H1 (cell line): Measurements from ENCODE around the gene PREX1. TPM values are rescaled to one million over a fixed set of nuclear protein-coding genes. Genes with fewer than 3 reads are reported as not detected.

Experiments
- CTCF ChIA-PET: fragments of 300-600 bp; sonication (Branson Sonifier 250); formaldehyde crosslinking; loops from one replicate; lab custom pipeline; 2021; ENCODE audit not compliant: partially characterized antibody; lab: Charles Lee
- POLR2A ChIA-PET: fragments of 300-600 bp; sonication (Branson Sonifier 250); formaldehyde crosslinking; loops from one replicate; lab custom pipeline; 2021; ENCODE audit warnings: inconsistent platforms; ENCODE audit not compliant: partially characterized antibody; lab: Charles Lee
- DNase-seq, 2 experiments: peaks; one replicate each; pipeline versions ENCODE4 v3.0.0 to v3.0.0-alpha.2; 2010 to 2022; ENCODE audit warnings: low spot score in 2 of 2, low read depth in 1 of 2, mixed read lengths in 1 of 2
- FAIRE-seq: peaks from 2 replicates; lab custom pipeline; 2011; peaks lifted over from hg19 to GRCh38; lab: Jason Lieb, UNC
- H2AFZ ChIP-seq: 2 replicates; pipeline ENCODE4 v1.8.1; 2012; ENCODE audit warnings: low read length, inconsistent platforms
- H2AK5ac ChIP-seq: 2 replicates; pipeline ENCODE4 v1.6.1; 2013; ENCODE audit warnings: low read depth, low read length
- H2BK120ac ChIP-seq: replicated peaks from 2 replicates; pipeline ENCODE3; 2013; ENCODE audit warnings: low read depth, low read length, inconsistent platforms
- H2BK12ac ChIP-seq: 2 replicates; pipeline ENCODE4 v1.6.1; 2013; ENCODE audit warnings: low read depth, low read length
- H2BK15ac ChIP-seq: 2 replicates; pipeline ENCODE4 v1.6.1; 2013; ENCODE audit warnings: low read length
- H2BK20ac ChIP-seq: 2 replicates; pipeline ENCODE4 v1.6.1; 2013; ENCODE audit warnings: low read length
- H2BK5ac ChIP-seq: 2 replicates; pipeline ENCODE4 v1.6.1; 2013; ENCODE audit warnings: low read depth, low read length
- H3K14ac ChIP-seq: 2 replicates; pipeline ENCODE4 v1.6.1; 2013; ENCODE audit warnings: inconsistent platforms; ENCODE audit not compliant: insufficient read length
- H3K18ac ChIP-seq: 2 replicates; pipeline ENCODE4 v1.6.1; 2013; ENCODE audit warnings: low read length; ENCODE audit errors: extremely low read depth
- H3K23ac ChIP-seq: 2 replicates; pipeline ENCODE4 v1.6.1; 2013; ENCODE audit warnings: inconsistent platforms; ENCODE audit not compliant: insufficient read length
- H3K23me2 ChIP-seq: 2 replicates; pipeline ENCODE4 v1.6.1; 2013; ENCODE audit warnings: low read depth, low read length
- H3K27ac ChIP-seq: 2 replicates; pipeline ENCODE4 v1.6.1; 2011; ENCODE audit warnings: low read depth, low read length, inconsistent platforms
- H3K27me3 ChIP-seq, 4 experiments: replicated peaks in 1 of 4; 1 replicate in 1 of 4; 2 replicates in 3 of 4; pipeline versions ENCODE4 v1.6.1 to v1.8.1; 2011 to 2013; ENCODE audit warnings: low read length in 3 of 4, mild to moderate bottlenecking in 3 of 4, inconsistent platforms in 2 of 4, mixed read lengths in 2 of 4, moderate library complexity in 1 of 4; ENCODE audit not compliant: control insufficient read depth in 3 of 4, insufficient read depth in 3 of 4; ENCODE audit errors: extremely low read depth in 1 of 4
- H3K36me3 ChIP-seq, 4 experiments: 2 replicates each; pipeline versions ENCODE4 v1.6.1 to v1.8.1; 2011 to 2013; ENCODE audit warnings: mild to moderate bottlenecking in 4 of 4, low read length in 3 of 4, moderate library complexity in 2 of 4, control low read depth in 1 of 4, inconsistent platforms in 1 of 4; ENCODE audit not compliant: insufficient read depth in 4 of 4, control insufficient read depth in 2 of 4
- H3K4ac ChIP-seq: replicated peaks from 2 replicates; pipeline ENCODE3; 2013; ENCODE audit warnings: low read length, low read depth, mixed read lengths, inconsistent platforms; ENCODE audit not compliant: insufficient read length
- H3K4me1 ChIP-seq, 4 experiments: replicated peaks in 1 of 4; 1 replicate in 1 of 4; 2 replicates in 3 of 4; pipeline versions ENCODE4 v1.6.1 to v1.8.1; 2011 to 2013; ENCODE audit warnings: low read length in 3 of 4, inconsistent platforms in 2 of 4, mixed read lengths in 1 of 4; ENCODE audit not compliant: insufficient read depth in 4 of 4, control insufficient read depth in 3 of 4
- H3K4me2 ChIP-seq, 2 experiments: 2 replicates each; pipeline versions ENCODE4 v1.6.1 to v1.8.1; 2011 to 2013; ENCODE audit warnings: low read depth in 2 of 2, low read length in 2 of 2, control low read depth in 1 of 2, inconsistent platforms in 1 of 2, mild to moderate bottlenecking in 1 of 2; ENCODE audit not compliant: insufficient read depth in 1 of 2
- H3K4me3 ChIP-seq, 4 experiments: fragments of 200-600, 300-600 bp in 1 of 4; sonication (generic), shearing (Covaris generic), sonication (Bioruptor Twin) in 1 of 4; 2 replicates each; pipeline versions ENCODE4 v1.5.1 to v1.8.1; 2011 to 2016; ENCODE audit warnings: low read length in 4 of 4, low read depth in 3 of 4, control low read depth in 2 of 4, inconsistent platforms in 2 of 4, mild to moderate bottlenecking in 2 of 4, mixed read lengths in 1 of 4, moderate library complexity in 1 of 4; ENCODE audit not compliant: insufficient read depth in 2 of 4; ENCODE audit errors: extremely low read depth in 1 of 4
- H3K56ac ChIP-seq: replicated peaks from 2 replicates; pipeline ENCODE3; 2013; ENCODE audit warnings: low read depth, mild to moderate bottlenecking, mixed read lengths, low read length, inconsistent platforms; ENCODE audit not compliant: insufficient read length
- H3K79me1 ChIP-seq: 2 replicates; pipeline ENCODE4 v1.6.1; 2013; ENCODE audit warnings: low read depth, low read length, control low read depth
- H3K79me2 ChIP-seq, 2 experiments: 2 replicates each; pipeline versions ENCODE4 v1.6.1 to v1.8.1; 2012 to 2013; ENCODE audit warnings: low read length in 2 of 2, mild to moderate bottlenecking in 2 of 2, inconsistent platforms in 1 of 2; ENCODE audit not compliant: insufficient read depth in 2 of 2, control insufficient read depth in 1 of 2
- H3K9ac ChIP-seq, 4 experiments: replicated peaks in 1 of 4; 1 replicate in 1 of 4; 2 replicates in 3 of 4; pipeline versions ENCODE4 v1.6.1 to v1.8.1; 2011 to 2013; ENCODE audit warnings: low read depth in 3 of 4, low read length in 3 of 4, control low read depth in 2 of 4, mild to moderate bottlenecking in 2 of 4, moderate library complexity in 2 of 4, inconsistent platforms in 1 of 4; ENCODE audit errors: extremely low read depth in 1 of 4
- H3K9me3 ChIP-seq, 2 experiments: 2 replicates each; pipeline versions ENCODE4 v1.6.1 to v1.8.1; 2012 to 2013; ENCODE audit warnings: mild to moderate bottlenecking in 2 of 2, moderate library complexity in 2 of 2, control low read depth in 1 of 2, inconsistent platforms in 1 of 2, low read depth in 1 of 2, low read length in 1 of 2, mixed read lengths in 1 of 2; ENCODE audit not compliant: insufficient read depth in 2 of 2
- H4K20me1 ChIP-seq, 2 experiments: replicated peaks in 1 of 2; 2 replicates each; pipeline versions ENCODE3 to v1.8.1; 2011 to 2013; ENCODE audit warnings: inconsistent platforms in 2 of 2, low read length in 2 of 2, mild to moderate bottlenecking in 1 of 2; ENCODE audit not compliant: insufficient read depth in 2 of 2, control insufficient read depth in 1 of 2
- H4K5ac ChIP-seq: 2 replicates; pipeline ENCODE4 v1.6.1; 2013; ENCODE audit warnings: low read length, low read depth, mixed read lengths, inconsistent platforms; ENCODE audit not compliant: insufficient read length
- H4K8ac ChIP-seq: 2 replicates; pipeline ENCODE4 v1.8.0; 2013; ENCODE audit warnings: mild to moderate bottlenecking, moderate library complexity, low read length, inconsistent platforms; ENCODE audit not compliant: insufficient read depth; ENCODE audit errors: extremely low read depth
- H4K91ac ChIP-seq: replicated peaks from 2 replicates; pipeline ENCODE3; 2013; ENCODE audit warnings: low read length, mixed read lengths, inconsistent platforms; ENCODE audit not compliant: insufficient read length
- CHD1 ChIP-seq: IDR thresholded peaks from 2 replicates; pipeline ENCODE4 v1.6.1; 2012; ENCODE audit warnings: low read depth, low read length, improper control_type of control experiment
- KDM1A ChIP-seq: fragments of 200-600, 300-600 bp; sonication (generic); IDR thresholded peaks from 2 replicates; pipeline ENCODE4 v1.7.1; 2016; ENCODE audit warnings: mild to moderate bottlenecking, low read length, borderline replicate concordance
- whole genome bisulfite sequencing, 2 experiments: shearing (Covaris generic) in 1 of 2; methylation state at CpG; one replicate each; pipeline versions ENCODE4 v1.1.6 to v1.1.7; 2013 to 2015; ENCODE audit warnings: low lambda C conversion rate in 2 of 2, mixed read lengths in 2 of 2, inconsistent platforms in 1 of 2, low coverage in 1 of 2, missing lambda C conversion rate in 1 of 2; ENCODE audit not compliant: insufficient replicate concordance in 2 of 2, insufficient coverage in 1 of 2, insufficient read length in 1 of 2; ENCODE audit errors: extremely low coverage in 1 of 2, missing lambda C conversion rate in 1 of 2; 5-methylcytosine and 5-hydroxymethylcytosine counted together
- polyA plus RNA-seq, 7 experiments: library from polyadenylated mRNA; depleted of rRNA in 3 of 7; stranded (reverse) in 5 of 7; unstranded in 2 of 7; fragments of >200 nt in 5 of 7; fragments of 200-250 nt in 2 of 7; gene quantifications; 1 replicate in 5 of 7; 2 replicates in 1 of 7; 4 replicates in 1 of 7; pipeline versions ENCODE4 v1.2.1 to v1.2.3, GENCODE V29; 2011 to 2013; ENCODE audit warnings: missing spikeins in 2 of 7, mixed read lengths in 2 of 7
- total RNA-seq: library from RNA; stranded (reverse); fragmentation: NEBNext Ultra II Directional; extraction: Animal tissue kit (Norgen Biotek cat#: 25700); gene quantifications from 2 replicates; pipeline ENCODE4 v1.2.1, GENCODE V29; 2021

The PREX1 gene
- total and polyA plus RNA-seq, 2 of the 8 experiments (the other 6 are each of a cell fraction or from before 2014, with no cell fraction given), result 10.7 to 12.8 TPM

- Histone ChIP-seq H3K27ac (no peak overlapping the region), H3K27me3 (no peaks in the 10 kb centered on the region), H3K79me1 (no peaks in the 10 kb centered on the region), H2BK15ac (no peak overlapping the region), H2BK20ac (no peak overlapping the region), H3K23ac (no peak overlapping the region), H4K91ac (no peak overlapping the region), H4K8ac (peak overlapping the region; percentile 4; the same call in 1 of the 2 replicates), H2BK12ac (no peak overlapping the region), H2BK5ac (peak overlapping the region; percentile 79), H4K5ac (no peak overlapping the region), H3K79me2 (no peaks in the 10 kb centered on the region), H3K4ac (no peak overlapping the region), H3K23me2 (no peaks in the 10 kb centered on the region), H2AK5ac (no peak overlapping the region), H3K18ac (no peak overlapping the region), H3K4me1 (peaks cover 0 to 3% (median 0%) of the 10 kb centered on the region in 4 experiments; a peak in 3 of 7 replicates), H2AFZ (no peak overlapping the region), H3K36me3 (no peaks in the 10 kb centered on the region), H3K9me3 (no peaks in the 10 kb centered on the region), H3K4me3 (no peak overlapping the region), H4K20me1 (no peaks in the 10 kb centered on the region), H3K56ac (no peak overlapping the region), H3K4me2 (no peak overlapping the region), H2BK120ac (no peak overlapping the region), H3K14ac (no peak overlapping the region), H3K9ac (no peak overlapping the region)
- 86% methylated on average over 8 of the region's 8 CpGs; no CpG with 5 or more reads in 1 of the 2 experiments for WGBS, 2 experiments
- no peak for TF ChIP-seq CHD1
- peak; percentile 70; the same call in 1 of the 2 replicates for TF ChIP-seq KDM1A
- ChIA-PET POLR2A (interaction anchor here (0.9 to 1.4 kb wide), 3 partner anchors 12 to 88 kb away, joined by 3 to 4 read pairs (median 3); partner anchors contain the start of gene PREX1), CTCF (interaction anchor here (0.9 to 1.4 kb wide), 3 partner anchors 8 to 82 kb away, joined by 3 to 4 read pairs (median 3); no protein-coding TSS in a partner anchor)
- FAIRE-seq, result no peak
- no peak for DNase-seq
Measured at GRCh38 chr20:48739395-48740291, 88.2 kb downstream of the PREX1 start.
